Measurements from ENCODE around the gene PDZD4. TPM values are rescaled to one million over a fixed set of nuclear protein-coding genes. Genes with fewer than 3 reads are reported as not detected.

The PDZD4 gene
- total RNA-seq, 6 donors from 2014 or later: 1.6 to 8.9 (median 6.3) TPM

- no peaks in the 10 kb centered on the region for H3K4me1 ChIP-seq
- H3K4me3 ChIP-seq: no peak overlapping the region
- WGBS, 2 donors: 87% methylated on average over 30 of the region's 30 CpGs; no CpG with 5 or more reads in 1 of the 2 donors
- no peaks in the 10 kb centered on the region for H3K36me3 ChIP-seq
- no peak for DNase-seq
- TF ChIP-seq POLR2AphosphoS5 (IDR thresholded peaks at IDR 0.05): no peak
- no peak for TF ChIP-seq EP300 (IDR thresholded peaks at IDR 0.05)
- TF ChIP-seq POLR2A (IDR thresholded peaks at IDR 0.05): no peak
- TF ChIP-seq CTCF (IDR thresholded peaks at IDR 0.05): no peak
- no peak for ATAC-seq (ENCODE audit: low FRiP score in 2 of 2)
- no peak overlapping the region for H3K27ac ChIP-seq
- no peaks in the 10 kb centered on the region for H3K9me3 ChIP-seq
- H3K27me3 ChIP-seq: peaks cover 0 to 6% (median 0%) of the 10 kb centered on the region in 4 donors
These were observed 34.4 kb upstream of the PDZD4 start for GRCh38 chrX:153864561-153865320.

GRCh38 chrX:153864101-153864500 is 33.8 kb upstream of the PDZD4 start:
- no peak for DNase-seq
- ATAC-seq (ENCODE audit: low FRiP score in 2 of 2): no peak
- Histone ChIP-seq H3K4me1 (no peaks in the 10 kb centered on the region), H3K27me3 (peaks cover 0 to 6% (median 0%) of the 10 kb centered on the region in 4 donors), H3K9me3 (no peaks in the 10 kb centered on the region), H3K36me3 (no peaks in the 10 kb centered on the region), H3K27ac (no peak overlapping the region), H3K4me3 (no peak overlapping the region)
- 82 to 84% methylated on average over 3 to 9 of the region's 10 CpGs for WGBS, 2 donors
- TF ChIP-seq POLR2A (IDR thresholded peaks at IDR 0.05) (no peak), CTCF (IDR thresholded peaks at IDR 0.05) (no peak), EP300 (IDR thresholded peaks at IDR 0.05) (no peak), POLR2AphosphoS5 (IDR thresholded peaks at IDR 0.05) (no peak)

GRCh38 chrX:153863251-153863991 is 33.1 kb upstream of the PDZD4 start:
- Histone ChIP-seq H3K36me3 (no peaks in the 10 kb centered on the region), H3K27me3 (peaks cover 0 to 6% (median 0%) of the 10 kb centered on the region in 4 donors), H3K4me1 (no peaks in the 10 kb centered on the region), H3K4me3 (no peak overlapping the region), H3K9me3 (no peaks in the 10 kb centered on the region), H3K27ac (no peak overlapping the region)
- ATAC-seq (ENCODE audit: low FRiP score in 2 of 2) (no peak), DNase-seq (no peak)
- WGBS, 2 donors: 66 to 68% methylated on average over 4 to 28 of the region's 28 CpGs
- TF ChIP-seq CTCF (IDR thresholded peaks at IDR 0.05): no peak
- TF ChIP-seq EP300 (IDR thresholded peaks at IDR 0.05): no peak
- no peak for TF ChIP-seq POLR2AphosphoS5 (IDR thresholded peaks at IDR 0.05)
- no peak for TF ChIP-seq POLR2A (IDR thresholded peaks at IDR 0.05)

GRCh38 chrX:153862369-153863250 is 32.3 kb upstream of the PDZD4 start:
- no peak overlapping the region for H3K4me3 ChIP-seq
- peaks cover 0 to 6% (median 0%) of the 10 kb centered on the region in 4 donors for H3K27me3 ChIP-seq
- TF ChIP-seq POLR2A (IDR thresholded peaks at IDR 0.05) (no peak), POLR2AphosphoS5 (IDR thresholded peaks at IDR 0.05) (no peak), EP300 (IDR thresholded peaks at IDR 0.05) (no peak), CTCF (IDR thresholded peaks at IDR 0.05) (no peak)
- ATAC-seq (ENCODE audit: low FRiP score in 2 of 2) (no peak), DNase-seq (no peak)
- WGBS, 2 donors: 68 to 76% methylated on average over 5 to 19 of the region's 22 CpGs
- no peaks in the 10 kb centered on the region for H3K9me3 ChIP-seq
- H3K36me3 ChIP-seq: no peaks in the 10 kb centered on the region
- H3K27ac ChIP-seq: no peak overlapping the region
- H3K4me1 ChIP-seq: no peaks in the 10 kb centered on the region
